ENCODE measurements around the gene KLK15.

KLK15 gene

GRCh38 chr19:50859849-50860248 is 26.5 kb upstream of the KLK15 start:
- no peak for TF ChIP-seq ISL1 (CRISPR knock-in tag; IDR thresholded peaks at IDR 0.05)
- TF ChIP-seq ZC3H10 (CRISPR knock-in tag; IDR thresholded peaks at IDR 0.05) = no peak
- TF ChIP-seq, protein P1, sequence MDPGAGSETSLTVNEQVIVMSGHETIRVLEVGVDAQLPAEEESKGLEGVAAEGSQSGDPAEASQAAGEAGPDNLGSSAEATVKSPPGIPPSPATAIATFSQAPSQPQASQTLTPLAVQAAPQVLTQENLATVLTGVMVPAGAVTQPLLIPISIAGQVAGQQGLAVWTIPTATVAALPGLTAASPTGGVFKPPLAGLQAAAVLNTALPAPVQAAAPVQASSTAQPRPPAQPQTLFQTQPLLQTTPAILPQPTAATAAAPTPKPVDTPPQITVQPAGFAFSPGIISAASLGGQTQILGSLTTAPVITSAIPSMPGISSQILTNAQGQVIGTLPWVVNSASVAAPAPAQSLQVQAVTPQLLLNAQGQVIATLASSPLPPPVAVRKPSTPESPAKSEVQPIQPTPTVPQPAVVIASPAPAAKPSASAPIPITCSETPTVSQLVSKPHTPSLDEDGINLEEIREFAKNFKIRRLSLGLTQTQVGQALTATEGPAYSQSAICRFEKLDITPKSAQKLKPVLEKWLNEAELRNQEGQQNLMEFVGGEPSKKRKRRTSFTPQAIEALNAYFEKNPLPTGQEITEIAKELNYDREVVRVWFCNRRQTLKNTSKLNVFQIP (CRISPR knock-in tag; IDR thresholded peaks at IDR 0.05; ENCODE audit: borderline replicate concordance, low read depth) = no peak
- TF ChIP-seq CREB5 (CRISPR knock-in tag; IDR thresholded peaks at IDR 0.05; ENCODE audit: low read depth) = no peak
- no peak for TF ChIP-seq ZFP3 (CRISPR knock-in tag; IDR thresholded peaks at IDR 0.05)
- no peak for TF ChIP-seq BACH2 (CRISPR knock-in tag; IDR thresholded peaks at IDR 0.05; ENCODE audit: borderline replicate concordance)
- no peak for TF ChIP-seq ZFP30 (CRISPR knock-in tag; IDR thresholded peaks at IDR 0.05)
- ATAC-seq = no peak

DNA sequence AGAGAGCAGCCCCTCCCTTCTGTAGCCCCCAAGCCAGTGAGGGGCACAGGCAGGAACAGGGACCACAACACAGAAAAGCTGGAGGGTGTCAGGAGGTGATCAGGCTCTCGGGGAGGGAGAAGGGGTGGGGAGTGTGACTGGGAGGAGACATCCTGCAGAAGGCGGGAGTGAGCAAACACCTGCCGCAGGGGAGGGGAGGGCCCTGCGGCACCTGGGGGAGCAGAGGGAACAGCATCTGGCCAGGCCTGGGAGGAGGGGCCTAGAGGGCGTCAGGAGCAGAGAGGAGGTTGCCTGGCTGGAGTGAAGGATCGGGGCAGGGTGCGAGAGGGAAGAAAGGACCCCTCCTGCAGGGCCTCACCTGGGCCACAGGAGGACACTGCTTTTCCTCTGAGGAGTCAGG is 25.5 kb upstream of the KLK15 start:
- no peak for ATAC-seq
- TF ChIP-seq GLIS3 (CRISPR knock-in tag; IDR thresholded peaks at IDR 0.05) = no peak
- TF ChIP-seq ZNF8 (CRISPR knock-in tag; IDR thresholded peaks at IDR 0.05) = no peak
- no peak for TF ChIP-seq CSDC2 (CRISPR knock-in tag; IDR thresholded peaks at IDR 0.05)
- no peak for TF ChIP-seq OSR1 (CRISPR knock-in tag; IDR thresholded peaks at IDR 0.05)
- TF ChIP-seq, protein P1 (CRISPR knock-in tag; IDR thresholded peaks at IDR 0.05; ENCODE audit: borderline replicate concordance, low read depth) = no peak
- no peak for TF ChIP-seq SNAI2 (CRISPR knock-in tag; IDR thresholded peaks at IDR 0.05)
- no peak for TF ChIP-seq CREB5 (CRISPR knock-in tag; IDR thresholded peaks at IDR 0.05; ENCODE audit: low read depth)
- no peak for TF ChIP-seq ZNF70 (CRISPR knock-in tag; IDR thresholded peaks at IDR 0.05)
- TF ChIP-seq RARB (CRISPR knock-in tag; IDR thresholded peaks at IDR 0.05) = no peak
- TF ChIP-seq, protein P2, sequence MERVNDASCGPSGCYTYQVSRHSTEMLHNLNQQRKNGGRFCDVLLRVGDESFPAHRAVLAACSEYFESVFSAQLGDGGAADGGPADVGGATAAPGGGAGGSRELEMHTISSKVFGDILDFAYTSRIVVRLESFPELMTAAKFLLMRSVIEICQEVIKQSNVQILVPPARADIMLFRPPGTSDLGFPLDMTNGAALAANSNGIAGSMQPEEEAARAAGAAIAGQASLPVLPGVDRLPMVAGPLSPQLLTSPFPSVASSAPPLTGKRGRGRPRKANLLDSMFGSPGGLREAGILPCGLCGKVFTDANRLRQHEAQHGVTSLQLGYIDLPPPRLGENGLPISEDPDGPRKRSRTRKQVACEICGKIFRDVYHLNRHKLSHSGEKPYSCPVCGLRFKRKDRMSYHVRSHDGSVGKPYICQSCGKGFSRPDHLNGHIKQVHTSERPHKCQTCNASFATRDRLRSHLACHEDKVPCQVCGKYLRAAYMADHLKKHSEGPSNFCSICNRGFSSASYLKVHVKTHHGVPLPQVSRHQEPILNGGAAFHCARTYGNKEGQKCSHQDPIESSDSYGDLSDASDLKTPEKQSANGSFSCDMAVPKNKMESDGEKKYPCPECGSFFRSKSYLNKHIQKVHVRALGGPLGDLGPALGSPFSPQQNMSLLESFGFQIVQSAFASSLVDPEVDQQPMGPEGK (CRISPR knock-in tag; IDR thresholded peaks at IDR 0.05; ENCODE audit: borderline replicate concordance) = no peak
- no peak for TF ChIP-seq ZC3H10 (CRISPR knock-in tag; IDR thresholded peaks at IDR 0.05)
- TF ChIP-seq ZNF565 (CRISPR knock-in tag; conservative IDR thresholded peaks at IDR 0.05; ENCODE audit: low read depth) = no peak
- TF ChIP-seq TSHZ2 (CRISPR knock-in tag; IDR thresholded peaks at IDR 0.05) = no peak
- no peak for TF ChIP-seq ARNTL (CRISPR knock-in tag; IDR thresholded peaks at IDR 0.05; ENCODE audit: borderline replicate concordance, low read depth)

GRCh38 chr19:50857366-50857765 is 24.0 kb upstream of the KLK15 start:
- ATAC-seq = no peak

More at GRCh38 chr19:50857366-50857765, 24.0 kb upstream of the KLK15 start:
- TF ChIP-seq GLIS3 (CRISPR knock-in tag; IDR thresholded peaks at IDR 0.05) (no peak), OSR1 (CRISPR knock-in tag; IDR thresholded peaks at IDR 0.05) (no peak), ZNF8 (CRISPR knock-in tag; IDR thresholded peaks at IDR 0.05) (no peak), ZNF70 (CRISPR knock-in tag; IDR thresholded peaks at IDR 0.05) (no peak)
